GM15510 (cell line): Measurements from ENCODE around the gene MYLK4.

ENCODE experiments used
- POLR2A ChIP-seq: IDR thresholded peaks from 3 replicates; pipeline ENCODE4 v1.6.1; 2011; ENCODE audit warnings: borderline replicate concordance; ENCODE audit not compliant: insufficient read length; ENCODE audit errors: extremely low read depth

MYLK4 gene

GRCh38 chr6:2718334-2719092 is 32.2 kb downstream of the MYLK4 start:
- TF ChIP-seq POLR2A: no peak

DNA sequence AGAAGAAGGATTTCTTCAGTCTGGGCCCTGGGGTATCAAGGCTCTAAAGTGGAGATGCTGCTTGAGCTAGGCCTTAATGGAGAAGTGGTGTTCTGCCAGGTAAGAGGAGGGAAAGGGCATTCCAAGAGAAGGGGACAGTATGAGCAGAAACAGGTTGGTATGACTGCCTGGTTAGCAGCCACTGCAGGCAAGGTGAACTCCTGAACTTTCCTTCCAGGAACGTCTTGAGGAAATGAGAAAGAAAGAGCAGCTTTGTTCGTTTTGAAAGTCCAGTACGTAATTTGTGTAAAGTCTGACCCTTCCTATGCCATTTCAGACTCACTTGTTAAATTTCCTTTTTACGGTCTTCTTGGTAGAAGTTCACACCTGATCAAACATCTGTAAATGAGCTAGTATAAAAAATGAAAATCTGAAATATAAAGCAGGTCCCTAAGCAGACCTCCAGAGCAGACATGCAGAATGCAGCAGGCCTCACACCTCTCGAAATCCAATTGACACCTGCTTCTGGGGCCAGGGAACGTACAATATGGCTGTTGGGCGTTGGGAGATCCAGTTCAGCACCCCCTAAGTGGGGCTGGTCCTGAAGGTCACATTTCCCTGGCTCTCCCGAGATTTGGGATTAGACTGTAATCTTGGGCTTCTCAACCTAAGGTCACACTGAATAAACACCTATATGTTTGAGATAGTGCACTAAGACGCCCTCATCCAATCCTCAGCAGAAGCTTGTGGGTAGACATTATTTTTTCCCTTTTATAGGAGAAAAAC is 33.6 kb downstream of the MYLK4 start:
- no peak for TF ChIP-seq POLR2A

GRCh38 chr6:2715737-2716136 is 35.0 kb downstream of the MYLK4 start:
- no peak for TF ChIP-seq POLR2A

- TF ChIP-seq POLR2A: no peak
These were observed 36.4 kb downstream of the MYLK4 start for GRCh38 chr6:2714111-2714895.

- no peak for TF ChIP-seq POLR2A
These were observed 37.1 kb downstream of the MYLK4 start for GRCh38 chr6:2713473-2714110.

DNA sequence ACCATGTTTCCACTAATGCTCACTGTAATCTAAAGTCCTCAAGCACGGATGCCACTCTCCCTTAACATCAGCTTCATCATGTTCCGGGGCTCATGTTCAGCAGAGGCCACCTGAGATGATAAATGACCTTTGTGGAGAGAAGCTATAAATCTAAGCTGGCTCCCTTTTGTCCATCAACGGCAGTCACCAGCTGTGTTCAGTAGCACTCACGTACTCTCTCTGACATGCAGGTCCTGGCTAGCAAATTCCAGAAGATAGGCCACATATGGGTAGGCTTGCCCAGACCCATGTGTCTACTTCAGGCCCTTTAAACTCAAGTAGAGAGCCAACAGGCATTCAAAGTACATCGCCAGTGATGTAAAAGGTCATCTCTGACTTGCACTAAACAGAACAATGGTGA is 38.6 kb downstream of the MYLK4 start:
- TF ChIP-seq POLR2A: no peak

GRCh38 chr6:2710412-2710811 is 40.3 kb downstream of the MYLK4 start:
- TF ChIP-seq POLR2A: no peak

- TF ChIP-seq POLR2A: no peak
These were observed 42.3 kb downstream of the MYLK4 start for GRCh38 chr6:2708456-2708855.

DNA sequence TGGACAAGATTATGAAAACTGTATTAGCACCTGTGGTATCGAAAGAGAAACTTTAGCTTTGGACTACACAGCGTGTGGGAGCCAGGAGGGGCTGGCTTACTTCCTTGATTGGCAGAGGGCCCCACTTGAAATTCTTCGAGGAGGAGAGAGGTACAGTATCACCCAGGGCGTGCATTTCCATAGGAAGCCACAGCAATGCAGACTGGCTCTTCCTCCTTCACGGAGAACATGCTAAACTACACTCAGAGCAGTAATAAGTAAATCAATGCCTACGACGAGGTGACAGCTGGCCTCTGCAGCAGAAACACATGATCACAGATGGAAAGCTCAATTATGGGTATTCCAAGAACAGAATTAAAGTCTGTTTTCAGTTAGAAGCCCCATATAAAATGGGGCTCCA is 44.2 kb downstream of the MYLK4 start:
- TF ChIP-seq POLR2A: no peak

DNA sequence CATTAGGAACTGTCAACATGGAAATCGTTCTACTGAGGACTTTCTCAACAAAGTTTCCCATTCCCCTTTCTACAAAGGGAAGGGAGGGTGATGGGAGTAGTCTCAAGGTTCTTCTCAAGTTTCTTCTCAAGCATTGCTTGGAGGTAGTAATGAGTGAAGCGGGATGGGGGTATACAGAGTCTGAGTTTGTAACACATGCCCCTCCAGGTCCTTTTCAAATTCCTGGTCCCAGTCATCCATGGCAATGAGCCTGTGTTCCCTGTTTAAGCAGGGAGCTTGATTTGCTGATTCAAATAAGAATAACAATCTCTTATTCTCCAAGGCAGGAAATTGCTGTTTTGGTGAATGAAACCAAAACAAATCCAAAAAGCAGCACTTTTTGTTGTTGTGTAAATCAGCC is 45.5 kb downstream of the MYLK4 start:
- no peak for TF ChIP-seq POLR2A

GRCh38 chr6:2697291-2697690 is 53.4 kb downstream of the MYLK4 start:
- no peak for TF ChIP-seq POLR2A

GRCh38 chr6:2695454-2696095 is 55.1 kb downstream of the MYLK4 start:
- no peak for TF ChIP-seq POLR2A

DNA sequence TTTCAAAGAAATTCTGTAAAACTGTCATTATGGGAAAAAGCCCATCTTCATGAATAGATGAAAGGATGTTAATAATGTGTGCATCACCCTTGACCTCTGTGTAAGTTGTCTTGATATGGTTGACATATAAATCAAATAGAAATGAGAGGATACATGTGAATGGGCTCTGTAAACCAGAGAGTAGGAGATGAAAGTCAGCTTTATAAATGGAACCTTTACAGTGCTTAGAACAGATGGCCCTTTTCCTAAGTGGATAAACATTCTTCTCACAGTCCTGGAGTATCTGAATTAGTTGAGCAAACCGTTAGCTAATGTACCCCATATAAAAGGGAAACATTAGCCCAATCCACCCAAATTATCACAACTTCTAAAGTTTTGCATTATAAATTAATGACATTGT is 57.5 kb downstream of the MYLK4 start:
- TF ChIP-seq POLR2A: no peak

DNA sequence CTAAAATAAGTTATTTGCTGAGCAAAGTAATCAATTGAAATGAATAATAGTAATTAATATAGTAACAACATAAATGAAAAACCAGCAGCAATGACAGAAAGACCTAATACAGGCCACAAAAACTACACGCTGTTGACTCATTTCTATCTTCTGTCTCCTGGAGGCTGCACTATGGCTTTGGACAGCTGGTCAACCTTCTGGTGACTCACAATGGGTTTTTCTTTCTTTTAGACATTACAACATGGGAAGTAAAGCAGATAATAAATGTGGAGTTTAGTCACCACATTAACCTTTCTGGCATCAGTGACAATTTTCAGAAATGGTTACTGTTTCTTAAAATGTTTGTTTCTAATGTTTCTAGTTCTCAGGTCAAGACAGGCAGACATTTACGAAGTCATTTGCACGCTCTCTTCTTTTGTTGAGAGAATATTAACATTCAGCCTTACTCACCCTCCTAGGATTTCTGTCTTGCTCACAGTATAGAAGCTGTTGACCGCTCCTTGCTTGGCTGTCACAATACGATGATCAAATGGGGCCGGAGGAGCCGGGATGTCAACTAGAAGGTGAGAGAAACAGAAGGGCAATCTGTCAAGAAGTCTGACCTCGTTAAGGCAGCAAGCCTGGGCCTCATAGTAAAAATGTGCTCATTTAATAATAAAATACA is 62.2 kb downstream of the MYLK4 start:
- TF ChIP-seq POLR2A: no peak
